ENCODE measurements around the gene KRTAP9-7.
A peak's percentile ranks its signal among the peaks of the same experiment; 100 is the strongest.

KRTAP9-7 gene

GRCh38 chr17:41322903-41323895 lies 47.7 kb downstream of the KRTAP9-7 start:
- no peak for DNase-seq

- peak; percentile 24 for DNase-seq
These were observed 48.9 kb downstream of the KRTAP9-7 start for GRCh38 chr17:41324180-41325075.

GRCh38 chr17:41325126-41325525 lies 49.6 kb downstream of the KRTAP9-7 start:
- DNase-seq, result no peak

GRCh38 chr17:41325611-41326010 lies 50.1 kb downstream of the KRTAP9-7 start:
- DNase-seq, result no peak
